ENCODE data around the gene AGO3.

- TF ChIP-seq ARNT (IDR thresholded peaks at IDR 0.05) (no peak), FOXA1 (IDR thresholded peaks at IDR 0.05) (no peak), SUZ12 (IDR thresholded peaks at IDR 0.05) (no peak), FOXK2 (IDR thresholded peaks at IDR 0.05) (no peak), SP1 (IDR thresholded peaks at IDR 0.05) (no peak), FOXM1 (IDR thresholded peaks at IDR 0.05; ENCODE audit: borderline replicate concordance) (no peak)
These were observed 155.0 kb downstream of the AGO3 start for GRCh38 chr1:36085686-36086526.
